K562 (cell line): ENCODE data around the gene KDM2A.

Experiments used
- ATF1 ChIP-seq, 2 experiments: fragments of 450-650 bp in 1 of 2; IDR thresholded peaks; 2 replicates each; pipeline ENCODE4 v1.6.1; 2016; ENCODE audit warnings: missing compliant biosample characterization in 1 of 2, missing genetic modification characterization in 1 of 2
- C11orf30 ChIP-seq: fragments of 450-650 bp; IDR thresholded peaks from 2 replicates; pipeline ENCODE4 v1.6.1; 2016; ENCODE audit warnings: low read depth, mild to moderate bottlenecking
- CBX5 ChIP-seq: IDR thresholded peaks from 2 replicates; pipeline ENCODE4 v1.6.1; 2014; ENCODE audit warnings: low read depth, borderline replicate concordance
- CCNT2 ChIP-seq: IDR thresholded peaks from 2 replicates; pipeline ENCODE4 v1.6.1; 2011; ENCODE audit warnings: borderline replicate concordance, low read depth, mild to moderate bottlenecking, moderate library complexity, mixed read lengths, low read length; ENCODE audit not compliant: insufficient read length; ENCODE audit errors: extremely low read depth
- SREBF2 ChIP-seq: sonication (generic); formaldehyde crosslinking; IDR thresholded peaks from 2 replicates; pipeline ENCODE4 v1.4.0; 2020; ENCODE audit warnings: mild to moderate bottlenecking, missing genetic modification reagents
- TOE1 ChIP-seq, 2 experiments: fragments of 450-650 bp in 1 of 2; sonication (generic) in 1 of 2; formaldehyde crosslinking in 1 of 2; IDR thresholded peaks; 2 replicates each; pipeline versions ENCODE4 v1.7.1 to v1.8.0; 2016 to 2022; ENCODE audit warnings: borderline replicate concordance in 2 of 2, mild to moderate bottlenecking in 2 of 2, antibody characterized with exemption in 1 of 2, inconsistent platforms in 1 of 2, low read depth in 1 of 2, missing genetic modification reagents in 1 of 2, moderate library complexity in 1 of 2
- TF ChIP-seq, protein P1 (sequence below): sonication (generic); formaldehyde crosslinking; IDR thresholded peaks from 2 replicates; pipeline ENCODE4 v1.9.0; 2022; ENCODE audit warnings: mild to moderate bottlenecking, missing genetic modification reagents
- TF ChIP-seq, protein P2 (sequence below): fragments of 250-450 bp; sonication (Bioruptor Pico); IDR thresholded peaks from 2 replicates; pipeline ENCODE4 v1.8.0; 2022; ENCODE audit warnings: moderate library complexity, mild to moderate bottlenecking, inconsistent platforms
- TF ChIP-seq, protein P3 (sequence below), 3 experiments: IDR thresholded peaks in 2 of 3; conservative IDR thresholded peaks in 1 of 3; 2 replicates each; pipeline ENCODE4 v1.5.1; 2011 to 2012; ENCODE audit warnings: low read length in 3 of 3, mild to moderate bottlenecking in 3 of 3, control low read depth in 2 of 3, improper control_type of control experiment in 1 of 3, inconsistent platforms in 1 of 3, low read depth in 1 of 3, mixed read lengths in 1 of 3, moderate library complexity in 1 of 3; ENCODE audit not compliant: insufficient read depth in 2 of 3

DNA sequence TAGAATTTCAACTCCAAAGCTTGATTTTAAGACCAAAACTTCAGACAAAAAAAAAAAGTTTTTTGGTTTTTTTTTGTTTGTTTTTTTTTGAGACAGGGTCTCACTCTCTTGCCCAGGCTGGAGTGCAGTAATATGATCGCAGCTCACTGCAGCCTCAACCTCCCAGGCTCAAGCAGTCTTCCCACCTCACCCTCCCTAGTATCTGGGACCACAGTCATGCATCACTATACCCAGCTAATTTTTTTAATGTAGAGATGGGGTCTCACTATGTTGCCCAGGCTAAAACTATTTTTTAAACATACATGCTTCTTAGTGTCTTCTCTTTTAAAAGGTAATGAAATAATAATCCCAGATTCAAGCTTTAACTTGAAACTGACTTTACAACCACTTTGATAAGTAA lies 111.8 kb downstream of the KDM2A start:
- TF ChIP-seq, protein P1, sequence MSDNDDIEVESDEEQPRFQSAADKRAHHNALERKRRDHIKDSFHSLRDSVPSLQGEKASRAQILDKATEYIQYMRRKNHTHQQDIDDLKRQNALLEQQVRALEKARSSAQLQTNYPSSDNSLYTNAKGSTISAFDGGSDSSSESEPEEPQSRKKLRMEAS, result no peak
- TF ChIP-seq, protein P2, sequence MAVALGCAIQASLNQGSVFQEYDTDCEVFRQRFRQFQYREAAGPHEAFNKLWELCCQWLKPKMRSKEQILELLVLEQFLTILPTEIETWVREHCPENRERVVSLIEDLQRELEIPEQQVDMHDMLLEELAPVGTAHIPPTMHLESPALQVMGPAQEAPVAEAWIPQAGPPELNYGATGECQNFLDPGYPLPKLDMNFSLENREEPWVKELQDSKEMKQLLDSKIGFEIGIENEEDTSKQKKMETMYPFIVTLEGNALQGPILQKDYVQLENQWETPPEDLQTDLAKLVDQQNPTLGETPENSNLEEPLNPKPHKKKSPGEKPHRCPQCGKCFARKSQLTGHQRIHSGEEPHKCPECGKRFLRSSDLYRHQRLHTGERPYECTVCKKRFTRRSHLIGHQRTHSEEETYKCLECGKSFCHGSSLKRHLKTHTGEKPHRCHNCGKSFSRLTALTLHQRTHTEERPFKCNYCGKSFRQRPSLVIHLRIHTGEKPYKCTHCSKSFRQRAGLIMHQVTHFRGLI (CRISPR knock-in tag), result no peak
- TF ChIP-seq, protein P3, sequence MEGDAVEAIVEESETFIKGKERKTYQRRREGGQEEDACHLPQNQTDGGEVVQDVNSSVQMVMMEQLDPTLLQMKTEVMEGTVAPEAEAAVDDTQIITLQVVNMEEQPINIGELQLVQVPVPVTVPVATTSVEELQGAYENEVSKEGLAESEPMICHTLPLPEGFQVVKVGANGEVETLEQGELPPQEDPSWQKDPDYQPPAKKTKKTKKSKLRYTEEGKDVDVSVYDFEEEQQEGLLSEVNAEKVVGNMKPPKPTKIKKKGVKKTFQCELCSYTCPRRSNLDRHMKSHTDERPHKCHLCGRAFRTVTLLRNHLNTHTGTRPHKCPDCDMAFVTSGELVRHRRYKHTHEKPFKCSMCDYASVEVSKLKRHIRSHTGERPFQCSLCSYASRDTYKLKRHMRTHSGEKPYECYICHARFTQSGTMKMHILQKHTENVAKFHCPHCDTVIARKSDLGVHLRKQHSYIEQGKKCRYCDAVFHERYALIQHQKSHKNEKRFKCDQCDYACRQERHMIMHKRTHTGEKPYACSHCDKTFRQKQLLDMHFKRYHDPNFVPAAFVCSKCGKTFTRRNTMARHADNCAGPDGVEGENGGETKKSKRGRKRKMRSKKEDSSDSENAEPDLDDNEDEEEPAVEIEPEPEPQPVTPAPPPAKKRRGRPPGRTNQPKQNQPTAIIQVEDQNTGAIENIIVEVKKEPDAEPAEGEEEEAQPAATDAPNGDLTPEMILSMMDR (IDR thresholded peaks at IDR 0.05 in 2 of 3, conservative IDR thresholded peaks at IDR 0.05 in 1 of 3; ENCODE audit: insufficient read depth in 2 of 3, low read depth in 1 of 3, low read length in 3 of 3), result no peak
- no peak for TF ChIP-seq TOE1 (IDR thresholded peaks at IDR 0.05; ENCODE audit: borderline replicate concordance)
- no peak for TF ChIP-seq TOE1 (CRISPR knock-in tag; IDR thresholded peaks at IDR 0.05; ENCODE audit: borderline replicate concordance, low read depth)
- TF ChIP-seq CCNT2, result no peak
- TF ChIP-seq SREBF2, result no peak
- no peak for TF ChIP-seq CBX5
- no peak for TF ChIP-seq C11orf30
- TF ChIP-seq ATF1 (CRISPR knock-in tag; IDR thresholded peaks at IDR 0.05), result no peak
- no peak for TF ChIP-seq ATF1 (tag; IDR thresholded peaks at IDR 0.05)
